ENCODE results near the gene CA12.

- TF ChIP-seq CTCF (conservative IDR thresholded peaks at IDR 0.05 in 1 of 2, IDR thresholded peaks at IDR 0.05 in 1 of 2; ENCODE audit: extremely low read depth in 1 of 2, insufficient read depth in 1 of 2, low read depth in 1 of 2, low read length in 2 of 2) (no peak), EZH2 (IDR thresholded peaks at IDR 0.05; ENCODE audit: borderline replicate concordance, low read length) (no peak)
These were observed 50.2 kb downstream of the CA12 start for GRCh38 chr15:63331456-63331855.

All from mammary epithelial cell (primary cell).